ENCODE results near the gene GNAQ. TPM values are rescaled to one million over a fixed set of nuclear protein-coding genes. Genes with fewer than 3 reads are reported as not detected.

The GNAQ gene
- total and polyA plus RNA-seq, 2 of the 13 experiments (the other 11 are each of a cell fraction or from before 2014, with no cell fraction given): 16.5 to 17.7 TPM

DNA sequence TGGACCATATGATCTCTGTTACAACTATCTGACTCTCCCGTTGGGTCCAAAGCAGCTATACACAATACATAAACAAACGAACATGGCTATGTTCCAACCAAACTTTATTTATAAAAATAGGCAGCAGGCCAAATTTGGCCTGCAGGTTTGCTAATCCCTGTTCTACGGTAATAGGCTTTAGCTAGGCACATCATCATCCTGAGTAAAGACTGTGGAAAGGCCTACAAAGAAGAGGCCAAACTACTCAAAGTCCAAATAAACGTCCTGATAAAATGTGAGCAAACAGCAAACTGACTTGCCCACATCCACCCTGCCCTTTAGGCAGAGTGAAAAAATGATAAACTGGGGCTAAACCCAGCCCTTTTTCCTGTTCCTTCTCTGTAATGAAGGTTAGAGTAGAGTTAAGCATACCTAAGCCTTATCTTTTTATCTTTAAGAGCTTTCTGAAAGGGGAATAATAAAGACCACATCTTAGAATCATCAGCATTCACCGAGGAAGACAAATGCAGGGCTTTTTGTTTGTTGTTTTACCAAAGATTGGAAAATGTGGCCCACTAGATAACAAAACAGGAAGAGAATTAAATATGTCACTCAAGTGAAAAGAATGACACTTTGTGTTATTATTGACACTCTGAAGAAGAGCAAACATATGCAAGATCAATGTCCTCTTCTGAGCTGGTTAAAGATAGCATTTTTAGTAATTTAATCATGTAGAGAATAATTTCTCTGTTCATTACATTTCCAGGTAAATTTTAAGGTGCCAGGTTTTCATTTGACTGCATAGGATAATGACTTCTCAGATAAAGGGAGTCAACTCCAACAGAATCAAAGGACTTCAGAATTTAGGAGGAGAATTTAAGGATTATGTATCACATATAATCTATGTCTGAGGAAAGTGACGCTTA lies 223.5 kb downstream of the GNAQ start (continued):
- TF ChIP-seq GLI4 (CRISPR knock-in tag; IDR thresholded peaks at IDR 0.05; ENCODE audit: borderline replicate concordance) (no peak), ZNF547 (CRISPR knock-in tag; IDR thresholded peaks at IDR 0.05) (no peak), PCBP1 (IDR thresholded peaks at IDR 0.05; ENCODE audit: borderline replicate concordance, low read depth, low read length) (no peak), RNF2 (conservative IDR thresholded peaks at IDR 0.05; ENCODE audit: low read depth) (no peak), AKAP8 (CRISPR knock-in tag; IDR thresholded peaks at IDR 0.05) (no peak), NCOA5 (CRISPR knock-in tag; IDR thresholded peaks at IDR 0.05) (no peak), KLF13 (CRISPR knock-in tag; IDR thresholded peaks at IDR 0.05) (no peak), TBX3 (IDR thresholded peaks at IDR 0.05; ENCODE audit: borderline replicate concordance) (no peak), ZMYM3 (CRISPR knock-in tag; IDR thresholded peaks at IDR 0.05) (no peak), RAD21 (CRISPR knock-in tag; IDR thresholded peaks at IDR 0.05) (no peak), POLR2A (IDR thresholded peaks at IDR 0.05; ENCODE audit: insufficient read depth in 1 of 2, low read depth in 2 of 2, low read length in 2 of 2) (no peak), SIX4 (CRISPR knock-in tag; IDR thresholded peaks at IDR 0.05) (no peak), GZF1 (CRISPR knock-in tag; IDR thresholded peaks at IDR 0.05) (peak; percentile 79; the same call in 1 of the 2 replicates), DPF2 (CRISPR knock-in tag; IDR thresholded peaks at IDR 0.05; ENCODE audit: borderline replicate concordance, low read depth) (no peak), KDM5A (IDR thresholded peaks at IDR 0.05; ENCODE audit: borderline replicate concordance, low read length) (no peak; the same call in 1 of the 2 replicates)
- TF ChIP-seq, protein P1, sequence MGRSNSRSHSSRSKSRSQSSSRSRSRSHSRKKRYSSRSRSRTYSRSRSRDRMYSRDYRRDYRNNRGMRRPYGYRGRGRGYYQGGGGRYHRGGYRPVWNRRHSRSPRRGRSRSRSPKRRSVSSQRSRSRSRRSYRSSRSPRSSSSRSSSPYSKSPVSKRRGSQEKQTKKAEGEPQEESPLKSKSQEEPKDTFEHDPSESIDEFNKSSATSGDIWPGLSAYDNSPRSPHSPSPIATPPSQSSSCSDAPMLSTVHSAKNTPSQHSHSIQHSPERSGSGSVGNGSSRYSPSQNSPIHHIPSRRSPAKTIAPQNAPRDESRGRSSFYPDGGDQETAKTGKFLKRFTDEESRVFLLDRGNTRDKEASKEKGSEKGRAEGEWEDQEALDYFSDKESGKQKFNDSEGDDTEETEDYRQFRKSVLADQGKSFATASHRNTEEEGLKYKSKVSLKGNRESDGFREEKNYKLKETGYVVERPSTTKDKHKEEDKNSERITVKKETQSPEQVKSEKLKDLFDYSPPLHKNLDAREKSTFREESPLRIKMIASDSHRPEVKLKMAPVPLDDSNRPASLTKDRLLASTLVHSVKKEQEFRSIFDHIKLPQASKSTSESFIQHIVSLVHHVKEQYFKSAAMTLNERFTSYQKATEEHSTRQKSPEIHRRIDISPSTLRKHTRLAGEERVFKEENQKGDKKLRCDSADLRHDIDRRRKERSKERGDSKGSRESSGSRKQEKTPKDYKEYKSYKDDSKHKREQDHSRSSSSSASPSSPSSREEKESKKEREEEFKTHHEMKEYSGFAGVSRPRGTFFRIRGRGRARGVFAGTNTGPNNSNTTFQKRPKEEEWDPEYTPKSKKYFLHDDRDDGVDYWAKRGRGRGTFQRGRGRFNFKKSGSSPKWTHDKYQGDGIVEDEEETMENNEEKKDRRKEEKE (IDR thresholded peaks at IDR 0.05): no peak
- TF ChIP-seq, protein P2, sequence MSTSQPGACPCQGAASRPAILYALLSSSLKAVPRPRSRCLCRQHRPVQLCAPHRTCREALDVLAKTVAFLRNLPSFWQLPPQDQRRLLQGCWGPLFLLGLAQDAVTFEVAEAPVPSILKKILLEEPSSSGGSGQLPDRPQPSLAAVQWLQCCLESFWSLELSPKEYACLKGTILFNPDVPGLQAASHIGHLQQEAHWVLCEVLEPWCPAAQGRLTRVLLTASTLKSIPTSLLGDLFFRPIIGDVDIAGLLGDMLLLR (CRISPR knock-in tag; IDR thresholded peaks at IDR 0.05): no peak
- TF ChIP-seq, protein P3, sequence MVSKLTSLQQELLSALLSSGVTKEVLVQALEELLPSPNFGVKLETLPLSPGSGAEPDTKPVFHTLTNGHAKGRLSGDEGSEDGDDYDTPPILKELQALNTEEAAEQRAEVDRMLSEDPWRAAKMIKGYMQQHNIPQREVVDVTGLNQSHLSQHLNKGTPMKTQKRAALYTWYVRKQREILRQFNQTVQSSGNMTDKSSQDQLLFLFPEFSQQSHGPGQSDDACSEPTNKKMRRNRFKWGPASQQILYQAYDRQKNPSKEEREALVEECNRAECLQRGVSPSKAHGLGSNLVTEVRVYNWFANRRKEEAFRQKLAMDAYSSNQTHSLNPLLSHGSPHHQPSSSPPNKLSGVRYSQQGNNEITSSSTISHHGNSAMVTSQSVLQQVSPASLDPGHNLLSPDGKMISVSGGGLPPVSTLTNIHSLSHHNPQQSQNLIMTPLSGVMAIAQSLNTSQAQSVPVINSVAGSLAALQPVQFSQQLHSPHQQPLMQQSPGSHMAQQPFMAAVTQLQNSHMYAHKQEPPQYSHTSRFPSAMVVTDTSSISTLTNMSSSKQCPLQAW (CRISPR knock-in tag; IDR thresholded peaks at IDR 0.05): no peak
- TF ChIP-seq, protein P4, sequence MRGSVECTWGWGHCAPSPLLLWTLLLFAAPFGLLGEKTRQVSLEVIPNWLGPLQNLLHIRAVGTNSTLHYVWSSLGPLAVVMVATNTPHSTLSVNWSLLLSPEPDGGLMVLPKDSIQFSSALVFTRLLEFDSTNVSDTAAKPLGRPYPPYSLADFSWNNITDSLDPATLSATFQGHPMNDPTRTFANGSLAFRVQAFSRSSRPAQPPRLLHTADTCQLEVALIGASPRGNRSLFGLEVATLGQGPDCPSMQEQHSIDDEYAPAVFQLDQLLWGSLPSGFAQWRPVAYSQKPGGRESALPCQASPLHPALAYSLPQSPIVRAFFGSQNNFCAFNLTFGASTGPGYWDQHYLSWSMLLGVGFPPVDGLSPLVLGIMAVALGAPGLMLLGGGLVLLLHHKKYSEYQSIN (CRISPR knock-in tag; IDR thresholded peaks at IDR 0.05; ENCODE audit: borderline replicate concordance): no peak
- TF ChIP-seq, protein P5, sequence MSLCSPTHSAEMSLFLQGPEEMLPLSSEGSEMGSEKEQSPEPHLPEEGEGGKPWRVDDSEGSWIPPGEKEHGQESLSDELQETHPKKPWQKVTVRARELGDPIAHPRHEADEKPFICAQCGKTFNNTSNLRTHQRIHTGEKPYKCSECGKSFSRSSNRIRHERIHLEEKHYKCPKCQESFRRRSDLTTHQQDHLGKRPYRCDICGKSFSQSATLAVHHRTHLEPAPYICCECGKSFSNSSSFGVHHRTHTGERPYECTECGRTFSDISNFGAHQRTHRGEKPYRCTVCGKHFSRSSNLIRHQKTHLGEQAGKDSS (CRISPR knock-in tag; IDR thresholded peaks at IDR 0.05; ENCODE audit: borderline replicate concordance, low read depth): no peak
- TF ChIP-seq, protein P6, sequence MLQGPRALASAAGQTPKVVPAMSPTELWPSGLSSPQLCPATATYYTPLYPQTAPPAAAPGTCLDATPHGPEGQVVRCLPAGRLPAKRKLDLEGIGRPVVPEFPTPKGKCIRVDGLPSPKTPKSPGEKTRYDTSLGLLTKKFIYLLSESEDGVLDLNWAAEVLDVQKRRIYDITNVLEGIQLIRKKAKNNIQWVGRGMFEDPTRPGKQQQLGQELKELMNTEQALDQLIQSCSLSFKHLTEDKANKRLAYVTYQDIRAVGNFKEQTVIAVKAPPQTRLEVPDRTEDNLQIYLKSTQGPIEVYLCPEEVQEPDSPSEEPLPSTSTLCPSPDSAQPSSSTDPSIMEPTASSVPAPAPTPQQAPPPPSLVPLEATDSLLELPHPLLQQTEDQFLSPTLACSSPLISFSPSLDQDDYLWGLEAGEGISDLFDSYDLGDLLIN (CRISPR knock-in tag; IDR thresholded peaks at IDR 0.05; ENCODE audit: borderline replicate concordance): no peak

Measured in HepG2 (cell line).